GM18868 (cell line): ENCODE measurements around the gene CPNE8.

Experiments
- ATAC-seq: cut with Tn5 transposase; IDR thresholded peaks from one replicate; pipeline ENCODE4 v1.9.1; 2021; ENCODE audit warnings: mild to moderate bottlenecking, moderate library complexity; ENCODE audit not compliant: unreplicated experiment

CPNE8 gene

DNA sequence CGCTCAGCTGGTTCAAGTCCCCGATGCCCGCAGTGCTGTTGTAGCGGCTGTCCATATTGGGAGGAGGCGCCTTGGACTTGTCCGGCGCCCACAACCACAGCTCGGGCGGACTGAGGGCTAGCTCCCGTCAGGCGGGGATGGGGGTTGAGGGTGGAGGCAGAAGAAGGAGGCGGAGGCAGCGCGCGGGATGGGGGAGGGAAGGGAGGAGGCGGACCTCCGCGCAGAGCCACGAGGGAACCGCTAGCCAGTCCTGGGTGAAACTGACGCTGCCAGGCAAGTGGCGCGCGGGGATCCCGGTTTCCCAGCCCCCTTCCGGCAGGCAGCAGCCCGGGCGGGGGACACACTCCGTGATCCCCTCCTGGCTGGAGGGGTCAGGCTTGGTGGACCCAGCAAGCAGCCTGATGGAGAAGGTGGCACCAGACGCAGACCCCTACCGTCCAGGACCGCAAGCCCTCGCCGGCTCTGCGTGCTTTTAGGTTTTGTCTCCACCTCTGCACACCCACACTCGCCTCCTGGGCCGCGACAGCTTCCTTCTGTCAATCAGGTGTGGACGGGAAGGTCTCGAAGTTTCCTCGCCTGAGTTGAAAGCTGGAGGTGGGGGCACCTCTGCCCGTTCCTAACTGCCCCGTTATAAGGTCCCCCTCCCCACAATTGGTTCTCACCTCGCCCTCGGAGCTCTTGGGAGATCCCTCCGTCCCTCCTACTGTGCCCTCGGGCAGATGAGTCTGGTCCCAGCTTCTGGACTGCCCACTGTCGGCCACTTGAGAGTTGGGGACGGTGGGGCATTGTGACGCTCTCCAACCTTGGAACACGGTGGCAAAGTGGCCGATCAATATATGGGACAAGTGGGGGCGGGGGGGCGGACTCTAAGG is at the start of gene CPNE8:
CPNE8 (minus strand) TSS at position 112 of the 872 bp plus-strand sequence; CDS start at position 55, 57 bp downstream.
- peak; percentile 55 for ATAC-seq

DNA sequence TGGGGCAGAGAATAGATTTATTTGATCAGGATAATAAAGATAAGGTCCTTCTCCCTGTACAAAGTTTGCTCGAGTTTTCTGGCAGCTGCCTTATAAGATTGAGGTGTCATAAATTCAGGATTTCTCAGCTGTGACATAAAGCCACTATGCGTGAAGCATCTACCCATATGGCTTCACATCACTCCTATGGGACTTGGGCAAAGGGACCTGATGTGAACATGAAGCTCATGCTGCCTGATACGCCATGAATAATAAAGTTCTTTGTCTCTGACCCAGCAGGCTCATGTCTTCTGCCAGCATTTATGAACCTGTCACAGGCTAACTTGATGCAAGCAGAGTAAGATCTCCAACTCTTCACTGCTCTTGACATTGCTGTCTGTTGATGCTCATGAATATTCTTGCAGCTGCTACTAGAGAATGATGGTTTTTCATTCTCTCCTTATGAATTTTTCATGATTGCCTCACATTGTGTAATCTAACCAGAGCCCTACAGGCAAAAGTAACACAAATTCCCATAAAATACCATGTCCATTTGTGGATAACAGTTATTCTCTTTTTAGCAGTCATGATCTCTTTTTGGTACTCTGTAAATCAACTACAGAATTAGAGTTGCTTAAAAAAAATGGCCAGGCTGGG is 49.0 kb upstream of the CPNE8 start:
- ATAC-seq = no peak

DNA sequence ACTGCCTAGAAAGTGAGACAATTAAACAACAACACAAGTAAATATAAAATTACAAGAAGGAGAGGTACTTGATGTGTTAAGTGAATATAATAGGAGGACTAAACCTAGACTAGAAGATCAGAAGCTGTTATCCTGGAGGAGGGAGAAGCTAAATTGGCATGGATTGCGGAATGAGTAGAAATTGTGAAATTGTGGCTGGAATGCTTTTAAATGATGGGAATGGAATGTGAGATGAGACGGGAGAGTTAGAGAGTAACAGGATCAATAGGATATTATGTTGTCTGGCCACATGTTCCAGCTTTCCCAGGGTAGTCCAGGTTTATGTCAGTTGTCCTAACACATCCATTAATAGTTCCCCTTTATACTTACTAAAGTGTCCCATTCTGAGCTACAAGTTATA is 44.0 kb upstream of the CPNE8 start:
- ATAC-seq = no peak

DNA sequence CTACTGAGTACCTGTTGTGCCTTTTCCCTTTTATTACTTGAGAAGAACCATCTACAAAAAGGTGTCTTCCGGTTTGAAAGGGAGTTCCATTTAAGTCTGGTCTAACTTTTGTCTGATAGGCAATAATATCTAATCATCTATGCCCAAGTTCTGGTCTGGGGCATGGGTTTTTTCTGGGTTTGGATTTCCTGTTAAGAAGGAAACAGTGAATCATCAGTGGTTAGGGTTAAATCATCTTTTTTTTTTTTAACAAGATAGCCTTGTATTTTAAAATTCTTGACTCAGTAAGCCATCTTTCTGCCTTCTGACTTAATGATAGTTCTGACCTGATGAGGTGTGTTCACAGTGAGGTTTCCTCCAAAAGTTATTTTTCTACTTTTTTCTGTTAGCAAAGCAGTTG is 29.3 kb upstream of the CPNE8 start:
- no peak for ATAC-seq

DNA sequence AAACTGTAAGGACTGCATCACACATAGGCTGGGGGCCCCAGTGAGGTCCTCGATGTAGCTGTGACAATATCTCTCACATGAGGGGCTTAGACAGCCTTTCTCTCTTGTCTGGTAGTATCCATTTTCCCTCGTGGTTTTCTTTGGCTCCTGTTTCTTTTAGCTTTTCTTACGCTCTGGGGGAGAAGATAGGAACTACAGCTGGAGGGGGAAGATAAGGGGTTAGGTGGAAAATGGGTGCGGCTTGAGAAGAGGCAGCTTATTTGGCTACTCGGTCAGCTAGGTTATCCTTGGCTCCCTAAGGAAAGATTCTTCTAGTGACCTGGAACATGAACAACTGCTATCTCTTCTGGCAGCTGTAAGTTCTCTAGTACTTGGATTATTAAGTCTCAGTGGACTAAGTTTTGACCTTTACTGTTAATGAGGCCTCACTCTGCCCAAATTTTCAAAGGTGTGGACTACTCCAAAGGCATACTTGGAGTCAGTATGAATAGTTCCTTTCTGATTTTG is 28.7 kb upstream of the CPNE8 start:
- ATAC-seq = no peak

DNA sequence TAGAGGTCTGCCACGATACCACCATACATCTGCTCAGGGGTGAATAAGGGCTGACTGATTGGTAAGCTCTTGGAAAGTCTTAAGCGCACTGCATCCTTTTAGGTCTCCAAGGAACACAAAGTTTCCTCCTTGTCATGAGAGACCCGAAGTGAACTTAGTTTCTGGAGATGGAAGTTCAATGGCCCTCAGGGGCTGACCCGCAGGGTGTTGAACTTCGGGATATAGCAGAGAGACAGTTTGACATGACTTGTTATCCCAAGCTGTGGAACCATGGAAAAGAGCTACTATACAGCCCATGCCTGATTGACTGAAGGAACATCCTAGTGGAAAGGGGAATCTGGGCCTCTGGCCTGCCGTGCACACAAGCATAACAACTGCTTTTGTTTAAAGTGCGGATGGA is 26.9 kb upstream of the CPNE8 start:
- ATAC-seq = no peak

DNA sequence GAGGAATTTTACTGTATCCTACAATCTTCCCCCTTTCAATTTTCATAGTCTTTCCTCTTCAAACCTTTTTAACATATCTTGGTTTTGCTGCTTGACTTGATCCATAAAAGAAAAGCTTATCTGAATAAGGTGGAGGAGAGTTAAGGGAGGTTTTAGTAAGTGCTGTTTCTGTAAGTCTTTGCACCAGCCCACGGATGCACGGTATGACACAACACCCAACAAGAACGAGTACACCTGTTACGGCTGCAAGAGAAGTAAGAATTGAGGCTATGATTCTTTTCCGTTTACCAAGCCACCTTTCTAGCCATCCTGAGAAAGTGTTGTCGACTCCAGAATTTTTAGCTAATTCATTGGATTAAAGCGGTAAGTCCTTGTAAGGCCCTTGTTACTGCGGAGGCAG is 26.1 kb upstream of the CPNE8 start:
- ATAC-seq = no peak

DNA sequence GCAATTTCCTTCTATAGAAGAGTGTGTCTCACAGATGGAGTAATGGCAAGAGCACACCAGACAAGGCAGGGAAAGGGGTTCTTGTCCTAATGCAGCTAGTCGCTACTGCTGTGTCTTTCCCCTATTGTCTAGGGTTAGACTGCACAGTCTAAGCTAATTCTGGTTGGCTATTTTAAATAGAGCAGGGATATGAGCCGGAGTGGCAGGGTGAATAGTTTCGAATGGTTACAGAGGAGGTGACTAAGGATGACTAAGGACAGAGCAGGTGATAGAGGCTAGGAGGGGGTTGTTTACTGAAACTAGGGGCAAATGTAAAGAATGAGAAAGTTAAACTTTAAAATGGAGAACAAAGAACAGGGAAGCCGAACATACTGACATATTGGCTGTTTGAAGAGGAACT is 25.6 kb upstream of the CPNE8 start:
- ATAC-seq = no peak

DNA sequence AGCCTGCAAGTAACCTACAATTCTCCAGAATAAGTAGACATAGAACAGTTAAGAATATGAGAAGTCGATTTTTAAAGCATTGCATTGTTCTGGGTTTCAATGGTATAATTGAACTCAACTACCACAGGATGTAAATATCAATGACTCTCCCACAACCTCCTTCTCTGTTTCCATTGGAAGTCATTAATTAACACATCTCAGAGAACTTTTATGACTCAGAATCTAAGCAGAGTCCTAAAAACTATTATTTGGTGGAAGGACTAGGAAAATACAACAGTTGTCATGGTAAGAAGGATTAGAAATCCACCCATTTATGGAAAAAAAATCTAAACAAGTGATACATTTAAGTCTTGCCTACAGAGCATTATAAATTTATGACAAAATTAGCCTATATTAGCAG is 21.1 kb upstream of the CPNE8 start:
- no peak for ATAC-seq

DNA sequence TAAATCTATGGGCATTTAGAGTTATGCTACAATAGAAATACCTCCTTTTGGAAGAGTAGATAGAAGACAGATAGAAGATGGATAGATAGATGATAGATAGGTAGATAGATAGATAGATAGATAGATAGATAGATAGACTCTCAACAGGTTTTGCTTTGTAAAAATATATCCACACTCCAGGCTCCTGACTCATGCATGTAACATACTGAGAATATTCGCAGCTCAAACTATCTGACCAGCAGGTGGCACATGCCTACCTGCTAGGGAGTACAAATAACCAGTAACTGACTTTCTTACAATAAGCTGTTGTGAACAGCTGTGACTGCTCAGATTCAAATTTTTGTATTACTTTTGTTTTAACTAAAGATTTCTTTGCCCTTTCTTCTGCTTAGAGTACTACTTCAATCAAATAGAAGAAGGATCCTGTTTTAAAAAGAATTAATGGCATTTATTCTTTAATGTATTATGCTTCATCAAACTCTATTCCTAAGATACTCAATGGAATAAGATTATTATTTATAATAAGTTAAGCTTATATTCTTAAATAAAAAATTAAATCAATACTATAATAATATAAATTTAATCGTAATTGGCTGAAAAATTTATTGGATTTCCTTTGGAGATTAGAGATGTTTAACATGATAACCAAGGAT is 15.8 kb upstream of the CPNE8 start:
- ATAC-seq = peak; percentile 98

DNA sequence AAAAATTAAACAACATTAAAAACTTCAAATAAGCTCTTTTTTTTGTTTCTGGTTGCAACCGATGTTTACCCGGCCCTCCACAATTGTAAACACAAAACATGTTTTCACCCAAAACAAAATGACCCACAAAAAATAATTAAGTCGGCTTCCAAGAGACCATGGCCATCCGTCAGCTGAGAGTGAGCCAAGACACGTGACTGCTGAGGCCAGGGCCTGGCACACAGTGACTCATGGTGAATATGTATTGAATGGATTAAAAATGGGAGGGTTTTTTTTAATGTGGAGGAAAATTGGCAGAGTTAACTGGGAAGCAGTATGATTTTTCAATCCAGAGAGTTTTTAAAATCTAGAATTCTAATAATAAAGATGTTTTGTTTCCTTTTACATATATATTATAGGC is 13.8 kb upstream of the CPNE8 start:
- no peak for ATAC-seq

DNA sequence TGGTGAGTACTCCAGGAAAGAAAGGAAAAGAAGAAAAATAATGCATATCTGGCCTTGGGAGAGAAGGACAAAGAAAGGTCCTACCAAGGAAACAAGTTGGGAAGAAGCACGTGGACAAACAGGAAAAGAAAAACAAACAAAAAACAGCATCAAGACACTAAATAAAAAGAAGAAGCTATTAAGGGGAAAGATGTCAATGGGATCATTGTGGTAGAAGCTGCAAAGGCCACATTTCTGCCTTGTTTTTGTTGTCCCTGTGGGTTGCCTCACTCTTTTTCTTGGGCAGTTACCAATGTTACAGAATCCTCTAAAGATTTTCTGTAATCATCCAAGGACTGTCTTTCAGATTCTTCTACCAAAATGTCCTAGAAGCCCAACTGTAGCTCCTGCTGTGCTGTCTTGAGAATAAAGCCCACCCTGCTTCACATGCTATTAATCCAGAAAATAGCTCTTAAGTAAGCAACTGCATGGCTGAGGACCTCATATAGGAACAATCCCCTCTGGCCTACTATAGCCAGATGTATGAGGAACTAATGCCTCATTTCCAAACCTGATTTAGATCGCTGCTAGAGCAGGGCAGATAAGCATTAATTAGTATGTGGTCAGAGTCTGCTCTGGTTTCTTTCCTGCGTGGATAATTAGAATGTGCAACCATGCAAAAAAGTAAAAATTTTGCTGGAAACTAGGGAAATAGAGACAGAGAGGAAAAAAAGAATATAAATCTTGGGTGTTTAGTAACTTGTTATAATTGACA is 10.2 kb upstream of the CPNE8 start:
- no peak for ATAC-seq

DNA sequence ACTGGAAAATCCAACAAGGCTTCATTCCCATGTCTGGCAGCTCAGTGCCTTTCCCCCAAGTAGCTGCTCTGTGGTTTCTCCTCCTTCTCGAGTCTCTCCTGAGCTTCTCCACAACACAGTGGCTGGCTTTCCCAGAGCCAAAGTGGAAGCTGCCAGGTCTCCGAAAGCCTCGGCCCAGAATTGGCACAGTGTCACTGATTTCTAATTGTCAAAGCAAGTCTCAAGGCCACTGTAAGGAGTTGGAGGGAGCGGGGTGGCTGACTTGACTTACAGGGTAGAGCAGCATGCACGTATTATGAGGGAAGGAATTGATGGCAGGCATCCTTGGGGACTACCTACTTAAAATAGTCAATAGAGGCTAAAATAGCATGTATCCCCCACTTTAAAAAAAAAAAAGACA is 6.7 kb upstream of the CPNE8 start:
- no peak for ATAC-seq

DNA sequence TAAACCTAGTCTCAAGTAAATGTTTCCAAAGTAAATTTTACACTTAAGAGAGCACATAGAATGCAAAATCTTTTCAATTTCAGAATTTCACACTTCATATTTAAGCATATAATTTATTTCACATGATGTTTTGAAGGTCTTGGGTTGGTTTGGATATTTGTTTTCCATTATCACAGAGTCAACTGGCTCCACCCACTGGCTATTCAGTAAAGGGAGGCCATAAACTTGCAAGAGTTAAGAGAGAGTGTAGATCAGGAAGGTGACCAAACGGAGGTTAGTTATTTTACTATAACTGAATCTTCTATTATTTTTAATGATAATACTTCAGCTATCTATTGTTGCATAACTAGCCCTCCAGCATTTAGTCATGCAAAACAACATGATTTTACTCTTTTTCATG is 6.2 kb upstream of the CPNE8 start:
- peak; percentile 35 for ATAC-seq

DNA sequence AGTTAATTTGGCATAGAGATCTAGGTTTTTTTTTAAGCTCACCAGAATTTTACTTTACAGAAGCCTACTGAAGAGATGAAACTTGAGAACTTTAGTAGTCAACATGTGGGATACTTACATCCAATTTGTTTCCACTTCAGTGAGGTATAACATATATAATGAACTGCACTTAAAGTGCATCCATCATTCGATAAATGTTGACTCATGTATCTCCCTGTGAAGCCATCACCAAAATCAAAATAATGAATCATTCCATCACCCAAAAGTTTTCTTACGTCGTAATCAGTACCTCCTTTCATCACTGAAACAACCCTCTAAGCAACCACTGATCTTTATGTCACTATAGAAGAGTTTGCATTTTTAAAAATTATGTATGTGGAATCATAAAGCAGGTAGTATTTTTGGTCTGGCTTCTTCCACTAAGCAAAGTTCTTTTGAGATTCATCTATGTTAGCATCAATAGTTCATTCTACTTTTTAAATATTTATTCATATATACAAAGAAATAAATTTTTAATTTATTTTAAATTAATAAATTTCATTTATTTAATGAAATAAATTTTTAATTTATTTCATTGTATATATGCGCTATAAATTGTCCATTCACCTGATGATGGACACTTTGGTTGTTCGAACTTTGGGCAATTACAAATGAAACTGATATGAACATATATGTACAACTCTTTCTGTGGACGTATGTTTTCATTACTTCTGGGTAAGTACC is 2.0 kb upstream of the CPNE8 start:
- no peak for ATAC-seq

DNA sequence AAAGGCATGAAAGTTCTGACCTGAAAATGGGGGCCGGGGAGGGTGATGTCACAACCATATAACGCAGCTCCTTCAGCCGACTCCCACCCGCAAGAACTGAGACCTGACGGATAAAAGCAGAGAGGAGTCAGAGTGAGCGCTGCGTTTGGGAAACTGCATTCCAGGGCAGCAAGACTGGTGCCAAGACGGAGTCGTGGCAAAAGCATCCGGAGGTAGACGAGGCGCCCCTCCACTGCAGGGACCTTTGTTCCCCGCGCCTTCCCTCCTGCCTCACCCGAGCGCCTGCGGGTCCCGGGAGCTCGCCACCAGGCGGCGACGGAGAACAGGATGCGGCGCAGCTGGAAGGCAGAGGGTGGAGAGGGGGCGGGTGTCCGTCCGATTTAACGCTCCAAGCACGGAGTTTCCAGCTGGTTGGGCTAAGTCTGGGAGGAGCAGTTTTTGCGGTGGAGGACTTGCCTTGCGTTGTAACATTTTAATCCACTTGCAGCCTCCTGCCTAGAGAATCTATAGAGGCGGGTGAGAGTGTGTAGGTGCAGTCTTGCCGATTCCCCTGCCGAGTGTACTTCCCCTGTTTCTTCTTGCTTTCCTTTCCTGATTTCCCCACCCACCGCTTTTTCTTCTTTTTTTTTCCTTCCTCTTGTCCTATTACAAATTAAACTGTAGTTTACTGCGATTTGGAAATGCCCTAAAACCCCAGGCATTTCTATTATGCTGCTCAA is 1.2 kb upstream of the CPNE8 start:
- peak; percentile 55 for ATAC-seq

DNA sequence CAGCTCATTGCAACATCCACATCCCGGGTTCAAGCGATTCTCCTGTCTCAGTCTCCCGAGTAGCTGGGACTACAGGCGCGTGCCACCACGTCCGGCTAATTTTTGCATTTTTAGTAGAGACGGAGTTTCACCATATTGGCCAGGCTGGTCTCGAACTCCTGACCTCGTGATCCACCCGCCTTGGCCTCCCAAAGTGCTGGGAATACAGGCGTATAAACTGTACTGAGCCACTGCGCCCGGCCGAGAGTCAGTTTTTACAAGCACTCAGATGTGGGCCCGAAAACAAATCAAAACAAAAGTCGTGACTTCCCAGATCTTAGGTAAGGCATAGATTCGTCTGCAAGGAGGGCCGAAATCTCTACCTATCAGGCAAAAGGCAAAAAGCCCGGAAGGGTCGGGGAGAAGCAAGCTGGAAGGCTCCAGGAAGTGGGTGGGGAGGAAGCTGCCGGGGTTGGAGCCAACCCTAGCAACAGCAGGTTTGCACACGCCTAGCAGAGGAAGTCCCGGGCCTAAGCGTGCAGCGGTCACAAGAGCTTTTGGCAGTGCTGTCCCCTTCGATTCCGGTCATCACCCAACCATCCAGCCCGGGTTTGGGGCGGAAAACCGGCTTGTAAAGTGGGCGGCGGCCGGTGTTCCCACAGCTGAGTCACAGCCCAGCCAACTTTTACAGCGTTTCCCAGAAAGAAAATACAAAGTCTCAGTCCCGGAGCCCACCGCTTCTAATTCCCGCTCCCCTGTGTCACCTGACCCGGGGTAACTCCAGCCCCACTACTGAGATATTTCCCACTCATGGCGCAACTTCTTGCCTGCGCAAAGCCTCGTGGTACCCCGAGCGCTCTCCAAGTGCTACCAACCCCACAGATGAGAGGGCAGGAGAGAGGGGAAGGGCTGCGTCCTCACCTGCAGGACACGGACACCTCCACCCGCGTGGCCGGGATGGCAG is 583 bp downstream of the CPNE8 start:
- ATAC-seq = peak; percentile 71

DNA sequence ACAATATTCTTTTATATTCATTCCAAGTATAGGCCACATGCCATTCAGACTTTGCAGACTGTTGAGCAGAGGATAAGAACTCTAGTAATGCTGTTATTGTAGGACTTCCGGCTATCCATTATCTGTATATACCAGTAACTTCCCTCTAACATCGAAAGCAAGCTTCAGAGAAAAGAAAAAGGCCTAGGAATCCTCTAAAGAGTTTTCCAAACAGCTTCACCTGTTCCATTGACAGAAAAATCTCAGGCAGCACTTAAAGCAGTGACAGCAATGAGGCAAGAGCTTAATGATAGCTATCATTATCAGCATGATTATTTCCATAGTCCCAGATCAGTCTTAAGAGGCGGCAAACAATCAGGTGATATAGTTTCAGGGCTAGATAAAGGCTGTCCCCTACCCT is 1.8 kb downstream of the CPNE8 start:
- ATAC-seq = no peak
